CD8-positive, alpha-beta memory T cell (primary cell): ENCODE results near the gene TRPM5. TPM values are rescaled to one million over a fixed set of nuclear protein-coding genes. Genes with fewer than 3 reads are reported as not detected.

Experiments used
- CTCF ChIA-PET: fragments of 350-600 bp; sonication (Branson Sonifier 250); formaldehyde crosslinking; loops from one replicate; lab custom pipeline; 2021; ENCODE audit warnings: antibody characterized with exemption; lab: Charles Lee
- POLR2A ChIA-PET: fragments of 350-600 bp; sonication (Branson Sonifier 250); formaldehyde crosslinking; loops from one replicate; lab custom pipeline; 2021; ENCODE audit warnings: antibody characterized with exemption; lab: Charles Lee
- DNase-seq, 5 donors: peaks; one replicate each; pipeline versions ENCODE4 v3.0.0 to v3.0.0-alpha.2; 2020 to 2022; ENCODE audit warnings: mixed read lengths in 1 of 5
- H3K27ac ChIP-seq: one replicate; pipeline ENCODE4 v1.7.0; 2013; ENCODE audit warnings: low read depth, mild to moderate bottlenecking, low read length, moderate library complexity
- H3K27me3 ChIP-seq: 2 replicates; pipeline ENCODE4 v1.7.0; 2013; ENCODE audit warnings: low read length, mild to moderate bottlenecking; ENCODE audit not compliant: insufficient read depth, poor library complexity, severe bottlenecking
- H3K36me3 ChIP-seq: 2 replicates; pipeline ENCODE4 v1.7.0; 2013; ENCODE audit warnings: mild to moderate bottlenecking, low read length, moderate library complexity; ENCODE audit not compliant: insufficient read depth
- H3K4me1 ChIP-seq: 2 replicates; pipeline ENCODE4 v1.7.0; 2013; ENCODE audit warnings: mild to moderate bottlenecking, low read length, moderate library complexity; ENCODE audit not compliant: insufficient read depth
- H3K4me3 ChIP-seq: 2 replicates; pipeline ENCODE4 v1.7.0; 2013; ENCODE audit warnings: mild to moderate bottlenecking, low read length
- H3K9me3 ChIP-seq: 2 replicates; pipeline ENCODE4 v1.7.0; 2013; ENCODE audit warnings: mild to moderate bottlenecking, low read length
- H3K27ac Mint-ChIP-seq, 8 donors: one replicate each; pipeline ENCODE4 v1.8.0; 2020 to 2021; ENCODE audit warnings: mixed read lengths in 8 of 8, mild to moderate bottlenecking in 6 of 8, inconsistent platforms in 3 of 8, moderate library complexity in 3 of 8
- H3K27me3 Mint-ChIP-seq, 2 donors: one replicate each; pipeline ENCODE4 v1.8.0; 2020 to 2021; ENCODE audit warnings: mixed read lengths in 2 of 2, mild to moderate bottlenecking in 1 of 2, moderate library complexity in 1 of 2
- H3K36me3 Mint-ChIP-seq, 3 donors: one replicate each; pipeline ENCODE4 v1.8.0; 2020 to 2021; ENCODE audit warnings: mixed read lengths in 3 of 3, inconsistent platforms in 1 of 3, mild to moderate bottlenecking in 1 of 3
- H3K4me1 Mint-ChIP-seq, 3 donors: one replicate each; pipeline ENCODE4 v1.8.0; 2020 to 2021; ENCODE audit warnings: mixed read lengths in 3 of 3, inconsistent platforms in 1 of 3, mild to moderate bottlenecking in 1 of 3
- H3K4me3 Mint-ChIP-seq, 7 donors: one replicate each; pipeline ENCODE4 v1.8.0; 2020 to 2021; ENCODE audit warnings: mixed read lengths in 7 of 7, mild to moderate bottlenecking in 6 of 7, moderate library complexity in 4 of 7, inconsistent platforms in 2 of 7
- H3K9me3 Mint-ChIP-seq, 5 donors: one replicate each; pipeline ENCODE4 v1.8.0; 2020 to 2022; ENCODE audit warnings: mixed read lengths in 5 of 5, mild to moderate bottlenecking in 3 of 5, moderate library complexity in 2 of 5, inconsistent platforms in 1 of 5
- polyA plus RNA-seq: library from polyadenylated mRNA; unstranded; fragments of 300-500 nt; fragmentation: Illumina TruSeq; gene quantifications from one replicate; pipeline ENCODE4 v1.2.3, GENCODE V29; 2021
- total RNA-seq, 2 experiments: library from RNA; stranded (reverse); gene quantifications; one replicate each; pipeline ENCODE4 v1.2.3, GENCODE V29; 2021

Gene TRPM5
- total and polyA plus RNA-seq, 3 experiments from 2014 or later: not detected

- DNase-seq: peak; percentile 31 to 76 (median 70)
- ChIA-PET POLR2A (interaction anchor here (1.4 kb wide), 1 partner anchor 425 kb away, joined by 4 read pairs; no protein-coding TSS in a partner anchor), CTCF (interaction anchor here (1.9 to 2.3 kb wide), 2 partner anchors 21 to 66 kb away, joined by 4 to 9 read pairs; no protein-coding TSS in a partner anchor)
- no peaks in the 10 kb centered on the region for H3K9me3 Mint-ChIP-seq
- H3K27me3 Mint-ChIP-seq: peaks cover 0 to 1% of the 10 kb centered on the region in 2 donors
- peak overlapping the region; percentile 53 for H3K4me3 ChIP-seq
- no peak overlapping the region for H3K27ac ChIP-seq
- H3K4me1 Mint-ChIP-seq: peaks cover 23 to 65% (median 33%) of the 10 kb centered on the region in 3 donors
- no peaks in the 10 kb centered on the region for H3K27me3 ChIP-seq
- peaks cover 52% of the 10 kb centered on the region for H3K4me1 ChIP-seq
- peak overlapping the region in 5 of 8 donors; percentile 17 to 80 (median 71) for H3K27ac Mint-ChIP-seq
- H3K36me3 ChIP-seq: no peaks in the 10 kb centered on the region
- H3K9me3 ChIP-seq: no peaks in the 10 kb centered on the region
- peak overlapping the region; percentile 35 to 86 (median 77) for H3K4me3 Mint-ChIP-seq
- no peaks in the 10 kb centered on the region for H3K36me3 Mint-ChIP-seq
Observed at GRCh38 chr11:2466869-2467694, 22.8 kb upstream of the TRPM5 start.

GRCh38 chr11:2466069-2466801, 21.9 kb upstream of the TRPM5 start:
- H3K9me3 ChIP-seq: no peaks in the 10 kb centered on the region
- no peaks in the 10 kb centered on the region for H3K36me3 ChIP-seq
- Mint-ChIP-seq H3K27me3 (no peaks in the 10 kb centered on the region), H3K36me3 (no peaks in the 10 kb centered on the region), H3K4me1 (peaks cover 23 to 61% (median 32%) of the 10 kb centered on the region in 3 donors), H3K9me3 (no peaks in the 10 kb centered on the region), H3K27ac (peak overlapping the region in 2 of 8 donors; percentile 36 to 75), H3K4me3 (peak overlapping the region in 4 of 7 donors; percentile 41 to 86 (median 68))
- no peak overlapping the region for H3K4me3 ChIP-seq
- no peaks in the 10 kb centered on the region for H3K27me3 ChIP-seq
- DNase-seq: no peak
- CTCF ChIA-PET: interaction anchor here (1.9 to 2.3 kb wide), 2 partner anchors 21 to 67 kb away, joined by 4 to 9 read pairs; no protein-coding TSS in a partner anchor
- peaks cover 52% of the 10 kb centered on the region for H3K4me1 ChIP-seq
- H3K27ac ChIP-seq: no peak overlapping the region
- POLR2A ChIA-PET: no interaction called here

- no peak for DNase-seq
- Histone ChIP-seq H3K4me3 (no peak overlapping the region), H3K27me3 (no peaks in the 10 kb centered on the region), H3K4me1 (peaks cover 52% of the 10 kb centered on the region), H3K9me3 (no peaks in the 10 kb centered on the region), H3K27ac (no peak overlapping the region), H3K36me3 (no peaks in the 10 kb centered on the region)
- no peaks in the 10 kb centered on the region for H3K36me3 Mint-ChIP-seq
- ChIA-PET POLR2A (interaction anchor here (0.6 kb wide), 1 partner anchor 913 kb away, joined by 4 read pairs; no protein-coding TSS in a partner anchor), CTCF (interaction anchor here (1.0 to 1.9 kb wide), 4 partner anchors 13 to 67 kb away, joined by 3 to 4 read pairs (median 3); no protein-coding TSS in a partner anchor)
- no peak overlapping the region for H3K27ac Mint-ChIP-seq
- no peak overlapping the region for H3K4me3 Mint-ChIP-seq
- peaks cover 23 to 66% (median 32%) of the 10 kb centered on the region in 3 donors for H3K4me1 Mint-ChIP-seq
- no peaks in the 10 kb centered on the region for H3K27me3 Mint-ChIP-seq
- no peaks in the 10 kb centered on the region for H3K9me3 Mint-ChIP-seq
Observed at GRCh38 chr11:2465202-2466068, 21.1 kb upstream of the TRPM5 start.

GRCh38 chr11:2464451-2465165, 20.3 kb upstream of the TRPM5 start:
- H3K9me3 ChIP-seq: no peaks in the 10 kb centered on the region
- no peaks in the 10 kb centered on the region for H3K9me3 Mint-ChIP-seq
- no peak for DNase-seq
- H3K27me3 ChIP-seq: no peaks in the 10 kb centered on the region
- H3K4me1 Mint-ChIP-seq: peaks cover 23 to 70% (median 32%) of the 10 kb centered on the region in 3 donors
- H3K4me1 ChIP-seq: peaks cover 52% of the 10 kb centered on the region
- no peaks in the 10 kb centered on the region for H3K36me3 Mint-ChIP-seq
- H3K36me3 ChIP-seq: no peaks in the 10 kb centered on the region
- no peak overlapping the region for H3K4me3 Mint-ChIP-seq
- H3K27me3 Mint-ChIP-seq: no peaks in the 10 kb centered on the region
- ChIA-PET CTCF (interaction anchor here (1.0 to 1.7 kb wide), 3 partner anchors 12 to 68 kb away, joined by 3 read pairs; no protein-coding TSS in a partner anchor), POLR2A (interaction anchor here (0.6 kb wide), 1 partner anchor 914 kb away, joined by 4 read pairs; no protein-coding TSS in a partner anchor)
- H3K27ac ChIP-seq: no peak overlapping the region
- H3K4me3 ChIP-seq: no peak overlapping the region
- peak overlapping the region in 1 of 8 donors; percentile 50 for H3K27ac Mint-ChIP-seq

- H3K4me1 ChIP-seq: peaks cover 52% of the 10 kb centered on the region
- Mint-ChIP-seq H3K27me3 (no peaks in the 10 kb centered on the region), H3K27ac (peak overlapping the region in 1 of 8 donors; percentile 63), H3K4me3 (no peak overlapping the region), H3K4me1 (peaks cover 23 to 75% (median 28%) of the 10 kb centered on the region in 3 donors), H3K9me3 (no peaks in the 10 kb centered on the region), H3K36me3 (no peaks in the 10 kb centered on the region)
- POLR2A ChIA-PET: no interaction called here
- H3K9me3 ChIP-seq: no peaks in the 10 kb centered on the region
- CTCF ChIA-PET: interaction anchor here (1.7 kb wide), 1 partner anchor 11 kb away, joined by 3 read pairs; no protein-coding TSS in a partner anchor
- H3K27me3 ChIP-seq: no peaks in the 10 kb centered on the region
- H3K4me3 ChIP-seq: no peak overlapping the region
- H3K36me3 ChIP-seq: no peaks in the 10 kb centered on the region
- H3K27ac ChIP-seq: no peak overlapping the region
- no peak for DNase-seq
Observed at GRCh38 chr11:2463766-2464277, 19.5 kb upstream of the TRPM5 start.

GRCh38 chr11:2462986-2463765, 18.9 kb upstream of the TRPM5 start:
- H3K4me1 Mint-ChIP-seq: peaks cover 23 to 70% (median 25%) of the 10 kb centered on the region in 3 donors

More at GRCh38 chr11:2462986-2463765, 18.9 kb upstream of the TRPM5 start:
- DNase-seq: peak in 1 of 5 donors; percentile 22
- H3K4me3 Mint-ChIP-seq: peak overlapping the region in 2 of 7 donors; percentile 36 to 69
- ChIA-PET POLR2A (no interaction called here), CTCF (interaction anchor here (1.7 kb wide), 1 partner anchor 11 kb away, joined by 3 read pairs; no protein-coding TSS in a partner anchor)
- H3K36me3 ChIP-seq: no peaks in the 10 kb centered on the region
- peak overlapping the region in 2 of 8 donors; percentile 24 to 36 for H3K27ac Mint-ChIP-seq
- H3K36me3 Mint-ChIP-seq: no peaks in the 10 kb centered on the region
- no peaks in the 10 kb centered on the region for H3K9me3 Mint-ChIP-seq
- H3K4me3 ChIP-seq: no peak overlapping the region
- H3K9me3 ChIP-seq: no peaks in the 10 kb centered on the region
- H3K27me3 Mint-ChIP-seq: no peaks in the 10 kb centered on the region
- no peaks in the 10 kb centered on the region for H3K27me3 ChIP-seq
- H3K27ac ChIP-seq: no peak overlapping the region
- peaks cover 45% of the 10 kb centered on the region for H3K4me1 ChIP-seq
